HTR-8/SVneo (cell line): ENCODE measurements around the gene PPP4R4.

Experiments
- DNase-seq: peaks from one replicate; pipeline ENCODE4 v3.0.0; 2011; ENCODE audit warnings: low spot score, mixed read lengths; ENCODE audit not compliant: insufficient read length
- FAIRE-seq: peaks from 2 replicates; lab custom pipeline; 2011; peaks lifted over from hg19 to GRCh38; lab: Jason Lieb, UNC

The PPP4R4 gene

GRCh38 chr14:94173885-94174603 is at the start of gene PPP4R4:
TSS of gene PPP4R4 (plus strand) at chr14:94174322. CDS start at chr14:94174466, 144 bp downstream.
- FAIRE-seq (peak; percentile 73), DNase-seq (peak; percentile 78)

GRCh38 chr14:94124582-94125377 is 49.3 kb upstream of the PPP4R4 start:
- FAIRE-seq (no peak), DNase-seq (no peak)

- no peak for DNase-seq
- FAIRE-seq, result no peak
These were observed 48.3 kb upstream of the PPP4R4 start for GRCh38 chr14:94125659-94126418.

GRCh38 chr14:94126419-94126677 is 47.8 kb upstream of the PPP4R4 start:
- DNase-seq, result no peak
- no peak for FAIRE-seq

GRCh38 chr14:94126800-94127199 is 47.3 kb upstream of the PPP4R4 start:
- DNase-seq, result no peak
- FAIRE-seq, result no peak

GRCh38 chr14:94127330-94127729 is 46.8 kb upstream of the PPP4R4 start:
- FAIRE-seq, result no peak
- no peak for DNase-seq

- DNase-seq, result no peak
- no peak for FAIRE-seq
These were observed 45.8 kb upstream of the PPP4R4 start for GRCh38 chr14:94128216-94128839.

- peak; percentile 85 for FAIRE-seq
- DNase-seq, result peak; percentile 88
These were observed 44.9 kb upstream of the PPP4R4 start, which contains the start of gene IFI27L2 for GRCh38 chr14:94129111-94129757. TSS of gene IFI27L2 (minus strand) at chr14:94129604. CDS start at chr14:94129564, 40 bp downstream.

GRCh38 chr14:94129758-94130414 is 44.2 kb upstream of the PPP4R4 start:
- DNase-seq (peak; percentile 49), FAIRE-seq (no peak)

- DNase-seq, result peak; percentile 56
- FAIRE-seq, result no peak
These were observed 41.7 kb upstream of the PPP4R4 start for GRCh38 chr14:94132285-94132887.

- FAIRE-seq (no peak), DNase-seq (no peak)
These were observed 38.6 kb upstream of the PPP4R4 start for GRCh38 chr14:94135476-94135875.

GRCh38 chr14:94136575-94137331 is 37.4 kb upstream of the PPP4R4 start:
- FAIRE-seq, result peak; percentile 82

GRCh38 chr14:94138251-94138650 is 35.9 kb upstream of the PPP4R4 start:
- DNase-seq, result no peak

More at GRCh38 chr14:94136575-94137331, 37.4 kb upstream of the PPP4R4 start:
- peak; percentile 74 for DNase-seq

GRCh38 chr14:94139006-94139405 is 35.1 kb upstream of the PPP4R4 start:
- DNase-seq (no peak), FAIRE-seq (no peak)

More at GRCh38 chr14:94138251-94138650, 35.9 kb upstream of the PPP4R4 start:
- no peak for FAIRE-seq

- FAIRE-seq, result no peak
- DNase-seq, result no peak
These were observed 34.7 kb upstream of the PPP4R4 start for GRCh38 chr14:94139421-94139820.

- FAIRE-seq, result no peak
- DNase-seq, result no peak
These were observed 31.9 kb upstream of the PPP4R4 start for GRCh38 chr14:94142247-94142646.

GRCh38 chr14:94142836-94143235 is 31.3 kb upstream of the PPP4R4 start:
- FAIRE-seq (no peak), DNase-seq (no peak)

GRCh38 chr14:94143239-94143638 is 30.9 kb upstream of the PPP4R4 start:
- no peak for DNase-seq
- no peak for FAIRE-seq
